WTC11 (cell line): ENCODE results near the gene EXOC1.

ENCODE experiments used
- SP1 ChIP-seq: sonication (generic); formaldehyde crosslinking; conservative IDR thresholded peaks from 2 replicates; pipeline ENCODE4 v1.8.1; 2022; ENCODE audit warnings: missing genetic modification reagents
- TF ChIP-seq, protein P1 (sequence below): fragments of 200-600 bp; IDR thresholded peaks from 2 replicates; pipeline ENCODE4 v1.8.0; 2022; ENCODE audit warnings: antibody characterized with exemption

DNA sequence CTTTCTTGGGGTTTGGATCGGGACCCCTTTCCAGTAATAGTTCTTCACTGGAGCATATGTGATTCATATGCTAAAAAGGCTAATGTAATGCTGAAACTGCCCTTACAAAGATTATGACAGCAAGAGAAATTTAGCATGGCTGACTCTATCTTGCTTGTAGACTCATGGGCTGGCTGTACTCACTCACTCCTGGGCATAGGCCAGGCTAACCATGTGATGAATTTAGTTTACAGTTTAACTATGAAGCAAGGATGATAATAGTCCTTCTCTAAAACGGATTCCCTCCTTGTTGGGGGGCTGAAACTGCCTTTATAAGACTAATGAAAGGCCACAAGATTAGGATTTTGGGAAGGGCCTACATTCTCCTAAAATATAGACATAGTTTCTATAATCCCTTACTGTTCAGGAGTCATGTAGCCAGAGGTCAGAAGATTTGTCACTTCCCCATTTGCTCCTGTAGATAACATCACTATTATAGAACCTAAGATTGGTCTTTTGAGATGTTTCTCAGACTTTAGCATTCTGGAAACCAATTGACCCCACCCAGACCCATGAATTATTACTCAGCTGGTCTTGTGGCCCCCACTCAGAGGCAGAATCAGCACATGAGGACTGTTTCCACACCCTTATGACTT is 74.5 kb downstream of the EXOC1 start:
- TF ChIP-seq SP1 (CRISPR knock-in tag), result no peak
- TF ChIP-seq, protein P1, sequence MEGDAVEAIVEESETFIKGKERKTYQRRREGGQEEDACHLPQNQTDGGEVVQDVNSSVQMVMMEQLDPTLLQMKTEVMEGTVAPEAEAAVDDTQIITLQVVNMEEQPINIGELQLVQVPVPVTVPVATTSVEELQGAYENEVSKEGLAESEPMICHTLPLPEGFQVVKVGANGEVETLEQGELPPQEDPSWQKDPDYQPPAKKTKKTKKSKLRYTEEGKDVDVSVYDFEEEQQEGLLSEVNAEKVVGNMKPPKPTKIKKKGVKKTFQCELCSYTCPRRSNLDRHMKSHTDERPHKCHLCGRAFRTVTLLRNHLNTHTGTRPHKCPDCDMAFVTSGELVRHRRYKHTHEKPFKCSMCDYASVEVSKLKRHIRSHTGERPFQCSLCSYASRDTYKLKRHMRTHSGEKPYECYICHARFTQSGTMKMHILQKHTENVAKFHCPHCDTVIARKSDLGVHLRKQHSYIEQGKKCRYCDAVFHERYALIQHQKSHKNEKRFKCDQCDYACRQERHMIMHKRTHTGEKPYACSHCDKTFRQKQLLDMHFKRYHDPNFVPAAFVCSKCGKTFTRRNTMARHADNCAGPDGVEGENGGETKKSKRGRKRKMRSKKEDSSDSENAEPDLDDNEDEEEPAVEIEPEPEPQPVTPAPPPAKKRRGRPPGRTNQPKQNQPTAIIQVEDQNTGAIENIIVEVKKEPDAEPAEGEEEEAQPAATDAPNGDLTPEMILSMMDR, result no peak
